Measurements from ENCODE around the gene VASH1. TPM values are rescaled to one million over a fixed set of nuclear protein-coding genes. Genes with fewer than 3 reads are reported as not detected.
A peak's percentile ranks its signal among the peaks of the same experiment; 100 is the strongest.

Gene VASH1
- total RNA-seq, 2 experiments from 2014 or later, result 1.7 to 2.2 TPM

DNA sequence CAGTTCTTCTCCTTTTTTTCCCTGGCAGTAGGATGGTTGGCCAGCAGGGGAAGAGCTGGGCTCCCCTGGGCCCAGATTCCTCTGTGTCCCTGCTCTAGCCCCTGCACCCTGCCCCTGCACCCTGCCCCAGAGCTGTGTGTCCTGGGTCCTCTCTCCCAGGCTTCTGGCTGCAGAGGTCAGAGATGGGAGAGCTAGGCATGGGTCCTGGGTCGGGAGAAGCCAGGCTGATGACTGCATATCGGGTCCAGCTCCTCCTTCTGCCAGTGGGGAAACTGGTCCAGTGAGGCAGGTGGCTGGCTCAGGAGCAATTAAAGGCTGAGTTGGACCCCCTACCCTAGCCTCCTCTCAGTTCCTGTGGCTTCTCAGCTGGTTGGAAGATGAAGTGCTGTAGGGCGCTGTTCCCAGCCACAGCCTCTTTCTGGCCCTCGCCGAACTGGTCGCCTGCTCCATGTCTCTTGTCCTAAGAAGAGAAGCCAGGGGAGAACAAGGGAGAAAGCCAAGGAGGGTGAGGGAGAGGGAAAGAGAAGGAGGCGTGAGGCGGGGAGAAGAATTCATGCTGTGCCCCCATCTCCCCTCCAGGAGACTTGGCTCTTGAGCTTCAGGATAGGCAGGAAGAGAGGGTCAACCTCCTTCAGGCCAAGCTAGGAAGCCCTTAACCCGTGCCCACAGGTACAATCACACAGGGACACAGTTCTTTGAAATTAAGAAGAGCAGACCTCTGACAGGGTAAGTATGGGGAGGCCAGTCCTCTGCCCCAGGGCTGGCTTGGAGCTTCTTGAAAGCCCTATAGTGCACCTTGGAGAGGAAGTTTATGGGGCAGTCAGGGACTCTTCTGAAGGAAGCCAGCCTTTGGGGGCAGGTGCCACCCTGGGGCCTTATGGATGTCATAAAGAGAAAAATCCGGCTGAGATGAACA, 9.5 kb downstream of the VASH1 start:
- intact Hi-C loops (cut with micrococcal nuclease), result no loop called here
- Mint-ChIP-seq H3K36me3 (ENCODE audit: low read depth) (no peaks in the 10 kb centered on the region), H3K4me1 (ENCODE audit: low read depth) (peaks cover 24% of the 10 kb centered on the region), H3K27me3 (peaks cover 11% of the 10 kb centered on the region), H3K4me3 (no peak overlapping the region), H3K27ac (no peak overlapping the region), H3K9me3 (no peaks in the 10 kb centered on the region)
- TF ChIP-seq, protein P1, sequence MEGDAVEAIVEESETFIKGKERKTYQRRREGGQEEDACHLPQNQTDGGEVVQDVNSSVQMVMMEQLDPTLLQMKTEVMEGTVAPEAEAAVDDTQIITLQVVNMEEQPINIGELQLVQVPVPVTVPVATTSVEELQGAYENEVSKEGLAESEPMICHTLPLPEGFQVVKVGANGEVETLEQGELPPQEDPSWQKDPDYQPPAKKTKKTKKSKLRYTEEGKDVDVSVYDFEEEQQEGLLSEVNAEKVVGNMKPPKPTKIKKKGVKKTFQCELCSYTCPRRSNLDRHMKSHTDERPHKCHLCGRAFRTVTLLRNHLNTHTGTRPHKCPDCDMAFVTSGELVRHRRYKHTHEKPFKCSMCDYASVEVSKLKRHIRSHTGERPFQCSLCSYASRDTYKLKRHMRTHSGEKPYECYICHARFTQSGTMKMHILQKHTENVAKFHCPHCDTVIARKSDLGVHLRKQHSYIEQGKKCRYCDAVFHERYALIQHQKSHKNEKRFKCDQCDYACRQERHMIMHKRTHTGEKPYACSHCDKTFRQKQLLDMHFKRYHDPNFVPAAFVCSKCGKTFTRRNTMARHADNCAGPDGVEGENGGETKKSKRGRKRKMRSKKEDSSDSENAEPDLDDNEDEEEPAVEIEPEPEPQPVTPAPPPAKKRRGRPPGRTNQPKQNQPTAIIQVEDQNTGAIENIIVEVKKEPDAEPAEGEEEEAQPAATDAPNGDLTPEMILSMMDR (IDR thresholded peaks at IDR 0.05), result no peak
- DNase-seq, result no peak
- ChIA-PET POLR2A (interaction anchor here (1.4 to 1.5 kb wide), 2 partner anchors 9 to 12 kb away, joined by 4 to 5 read pairs; no protein-coding TSS in a partner anchor), CTCF (interaction anchor here (1.0 to 8.6 kb wide), 3 partner anchors 14 to 315 kb away, joined by 3 to 51 read pairs (median 3); no protein-coding TSS in a partner anchor)
- ATAC-seq, result no peak

DNA sequence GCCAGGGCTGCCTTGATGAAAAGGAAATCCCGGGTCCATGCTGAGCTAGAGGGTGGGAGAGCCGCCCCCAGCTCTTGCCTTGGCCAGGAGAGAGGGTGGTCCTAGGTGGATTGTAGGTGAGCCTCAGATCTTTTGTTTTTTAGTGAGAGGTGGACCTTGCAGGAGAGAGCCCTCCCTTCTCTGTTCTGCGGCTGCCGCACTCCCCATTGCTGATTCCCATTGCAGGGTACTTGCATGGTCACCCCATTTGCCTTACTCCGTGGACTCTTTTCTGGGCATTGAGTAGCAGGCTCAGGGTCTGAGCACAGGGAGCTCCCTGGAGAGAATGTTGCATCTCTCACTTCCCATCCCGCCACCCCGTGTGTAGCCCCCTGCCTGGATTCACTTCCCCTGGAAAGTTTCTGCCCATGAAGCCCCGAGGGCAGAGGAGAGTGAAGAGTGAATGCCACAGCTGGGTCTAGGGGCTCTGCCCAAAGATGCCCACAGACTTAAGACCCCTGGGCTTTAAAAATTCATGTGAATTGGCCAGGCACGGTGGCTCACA, 10.2 kb downstream of the VASH1 start:
- CTCF ChIA-PET, result interaction anchor here (1.2 to 8.6 kb wide), 2 partner anchors 13 to 89 kb away, joined by 3 to 51 read pairs; no protein-coding TSS in a partner anchor

DNA sequence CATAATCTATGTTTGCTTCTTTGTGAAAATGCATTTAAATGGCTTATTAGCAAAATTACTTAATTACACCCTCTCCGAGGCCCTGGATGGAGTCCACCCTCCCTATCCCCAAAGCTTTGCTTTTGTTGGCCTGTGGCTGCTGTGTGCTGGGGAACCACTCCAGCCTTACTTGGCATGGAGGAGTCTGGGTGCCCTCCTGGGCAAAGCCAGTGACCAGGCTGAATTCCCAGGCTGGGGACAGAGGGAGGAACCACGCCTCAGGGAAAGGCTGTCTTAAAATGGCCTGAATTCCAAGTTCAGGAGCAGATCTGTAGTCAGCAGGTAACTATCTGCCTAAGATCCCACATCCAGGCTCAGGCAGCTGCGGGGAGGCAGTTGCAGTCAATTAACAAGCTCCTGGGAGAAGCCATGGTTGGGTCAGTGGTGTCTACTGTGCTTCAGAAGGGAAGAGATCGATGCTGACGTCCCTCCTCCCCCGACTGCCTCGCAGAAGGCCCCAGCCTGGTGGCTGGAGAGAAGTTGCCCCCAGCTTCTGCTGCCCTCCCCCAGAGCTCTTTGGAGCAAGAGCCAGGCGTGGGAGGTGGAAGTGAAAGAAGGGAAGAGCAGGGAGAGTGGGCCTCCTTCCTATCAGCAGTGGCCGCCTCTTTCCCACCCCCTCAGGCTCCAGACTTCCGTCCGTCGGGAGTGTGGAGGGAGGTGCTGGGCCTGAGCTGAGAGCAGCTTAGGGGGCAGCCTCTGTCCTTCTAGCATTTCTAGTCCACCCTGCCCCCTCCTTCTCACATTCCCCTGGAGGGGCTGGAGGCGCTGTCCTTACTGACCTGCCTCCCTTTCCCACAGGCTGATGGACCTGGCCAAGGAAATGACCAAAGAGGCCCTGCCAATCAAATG, 11.3 kb downstream of the VASH1 start:
- Mint-ChIP-seq H3K9me3 (no peaks in the 10 kb centered on the region), H3K27ac (no peak overlapping the region), H3K4me3 (no peak overlapping the region), H3K36me3 (ENCODE audit: low read depth) (no peaks in the 10 kb centered on the region), H3K27me3 (peaks cover 11% of the 10 kb centered on the region), H3K4me1 (ENCODE audit: low read depth) (peaks cover 24% of the 10 kb centered on the region)
- ATAC-seq (no peak), DNase-seq (no peak)
- intact Hi-C loops (cut with micrococcal nuclease), result no loop called here
- ChIA-PET POLR2A (no interaction called here), CTCF (interaction anchor here (8.6 kb wide), 1 partner anchor 12 kb away, joined by 51 read pairs; no protein-coding TSS in a partner anchor)
- TF ChIP-seq, protein P1 (IDR thresholded peaks at IDR 0.05), result no peak

More for the DNA sequence above, 10.2 kb downstream of the VASH1 start:
- intact Hi-C loops (cut with micrococcal nuclease), result no loop called here
- no peak for ATAC-seq
- Mint-ChIP-seq H3K4me1 (ENCODE audit: low read depth) (peaks cover 24% of the 10 kb centered on the region), H3K9me3 (no peaks in the 10 kb centered on the region), H3K36me3 (ENCODE audit: low read depth) (no peaks in the 10 kb centered on the region), H3K4me3 (no peak overlapping the region), H3K27ac (no peak overlapping the region), H3K27me3 (peaks cover 11% of the 10 kb centered on the region)
- POLR2A ChIA-PET, result interaction anchor here (1.4 kb wide), 1 partner anchor 12 kb away, joined by 5 read pairs; no protein-coding TSS in a partner anchor
- no peak for DNase-seq
- TF ChIP-seq, protein P1 (IDR thresholded peaks at IDR 0.05), result no peak

DNA sequence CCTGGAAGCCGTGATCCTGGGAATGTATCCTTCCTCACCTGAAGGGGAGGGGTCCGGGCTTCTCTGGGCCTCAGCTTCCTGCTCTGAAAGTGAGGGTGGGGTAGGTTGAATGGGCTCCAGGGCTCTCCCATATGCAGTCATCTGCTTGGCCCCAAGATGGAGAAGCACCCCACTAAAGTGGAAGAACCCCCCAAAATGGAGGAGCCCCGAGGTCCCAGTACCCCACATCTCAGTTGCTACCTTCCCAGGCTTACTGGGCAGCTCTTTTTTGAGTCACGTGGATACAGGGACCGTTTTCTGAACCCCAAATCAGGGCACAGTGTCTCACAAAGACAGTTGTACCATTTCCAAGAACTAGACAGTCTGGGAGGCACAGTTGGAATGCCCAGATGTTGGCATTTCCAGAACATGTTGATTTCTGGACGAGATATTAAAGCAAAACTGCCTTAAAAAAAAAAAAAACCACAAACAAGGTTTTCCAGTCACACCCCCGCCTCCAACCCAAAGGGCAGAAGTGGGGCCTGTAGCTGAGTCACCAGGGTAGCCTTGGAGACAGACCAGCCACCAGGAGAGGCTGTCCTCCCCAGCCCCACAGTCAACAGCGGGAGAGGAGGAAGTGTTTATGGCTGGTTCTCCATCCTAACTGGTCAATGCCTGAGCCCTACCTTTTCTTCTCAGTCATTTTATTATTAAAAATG, 12.1 kb downstream of the VASH1 start:
- Mint-ChIP-seq H3K27ac (no peak overlapping the region), H3K9me3 (no peaks in the 10 kb centered on the region), H3K27me3 (peaks cover 11% of the 10 kb centered on the region), H3K4me1 (ENCODE audit: low read depth) (peaks cover 17% of the 10 kb centered on the region), H3K4me3 (no peak overlapping the region), H3K36me3 (ENCODE audit: low read depth) (no peaks in the 10 kb centered on the region)
- DNase-seq, result peak; percentile 57
- CTCF ChIA-PET, result interaction anchor here (8.6 kb wide), 1 partner anchor 11 kb away, joined by 51 read pairs; no protein-coding TSS in a partner anchor
- TF ChIP-seq, protein P1 (IDR thresholded peaks at IDR 0.05), result no peak
- ATAC-seq, result peak; percentile 78
- intact Hi-C loops (cut with micrococcal nuclease), result no loop called here
- POLR2A ChIA-PET, result no interaction called here

All from activated CD8-positive, alpha-beta T cell treated with anti-CD3 and anti-CD28 coated beads for 36 hours (primary cell).